ENCODE measurements around the gene LZTS3.

DNA sequence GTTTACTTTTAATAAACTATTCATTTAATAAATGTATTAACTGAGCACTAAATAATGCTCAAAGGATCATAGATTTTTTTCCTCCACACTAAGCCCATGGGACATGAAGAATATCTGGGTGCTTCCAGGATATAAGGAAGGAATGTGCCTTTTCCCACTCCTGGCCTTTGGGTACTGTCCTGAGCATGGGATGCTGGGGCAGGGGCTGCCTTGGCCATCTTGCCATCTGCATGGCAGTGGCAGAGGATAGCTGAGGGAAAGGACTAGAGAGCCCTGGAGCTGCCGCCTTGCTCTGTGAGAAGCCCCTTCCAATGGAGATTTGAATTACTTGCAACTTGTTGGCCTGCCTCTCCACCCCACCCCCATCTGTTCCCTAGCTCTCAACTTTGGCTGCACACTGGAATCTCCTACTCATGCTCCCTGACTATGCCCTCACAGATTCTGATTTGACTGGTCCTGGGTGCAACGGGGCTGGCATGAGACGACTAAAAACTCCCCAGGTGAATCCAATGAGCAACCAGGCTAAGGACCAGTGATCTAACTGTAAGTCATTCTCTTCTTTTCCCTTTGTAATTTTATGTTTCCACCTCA lies 15.6 kb upstream of the LZTS3 start:
- TF ChIP-seq EZH2 (IDR thresholded peaks at IDR 0.05; ENCODE audit: borderline replicate concordance, low read depth, low read length, poor library complexity, severe bottlenecking), result no peak
- TF ChIP-seq, protein P1, sequence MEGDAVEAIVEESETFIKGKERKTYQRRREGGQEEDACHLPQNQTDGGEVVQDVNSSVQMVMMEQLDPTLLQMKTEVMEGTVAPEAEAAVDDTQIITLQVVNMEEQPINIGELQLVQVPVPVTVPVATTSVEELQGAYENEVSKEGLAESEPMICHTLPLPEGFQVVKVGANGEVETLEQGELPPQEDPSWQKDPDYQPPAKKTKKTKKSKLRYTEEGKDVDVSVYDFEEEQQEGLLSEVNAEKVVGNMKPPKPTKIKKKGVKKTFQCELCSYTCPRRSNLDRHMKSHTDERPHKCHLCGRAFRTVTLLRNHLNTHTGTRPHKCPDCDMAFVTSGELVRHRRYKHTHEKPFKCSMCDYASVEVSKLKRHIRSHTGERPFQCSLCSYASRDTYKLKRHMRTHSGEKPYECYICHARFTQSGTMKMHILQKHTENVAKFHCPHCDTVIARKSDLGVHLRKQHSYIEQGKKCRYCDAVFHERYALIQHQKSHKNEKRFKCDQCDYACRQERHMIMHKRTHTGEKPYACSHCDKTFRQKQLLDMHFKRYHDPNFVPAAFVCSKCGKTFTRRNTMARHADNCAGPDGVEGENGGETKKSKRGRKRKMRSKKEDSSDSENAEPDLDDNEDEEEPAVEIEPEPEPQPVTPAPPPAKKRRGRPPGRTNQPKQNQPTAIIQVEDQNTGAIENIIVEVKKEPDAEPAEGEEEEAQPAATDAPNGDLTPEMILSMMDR (conservative IDR thresholded peaks at IDR 0.05; ENCODE audit: low read depth, low read length), result no peak

Measured in A673 (cell line).